GM21723 (cell line): ENCODE measurements around the gene KBTBD12.

Experiments
- ATAC-seq: cut with Tn5 transposase; IDR thresholded peaks from one replicate; pipeline ENCODE4 v1.9.1; 2021; ENCODE audit warnings: mild to moderate bottlenecking, moderate library complexity; ENCODE audit not compliant: unreplicated experiment

Gene KBTBD12

DNA sequence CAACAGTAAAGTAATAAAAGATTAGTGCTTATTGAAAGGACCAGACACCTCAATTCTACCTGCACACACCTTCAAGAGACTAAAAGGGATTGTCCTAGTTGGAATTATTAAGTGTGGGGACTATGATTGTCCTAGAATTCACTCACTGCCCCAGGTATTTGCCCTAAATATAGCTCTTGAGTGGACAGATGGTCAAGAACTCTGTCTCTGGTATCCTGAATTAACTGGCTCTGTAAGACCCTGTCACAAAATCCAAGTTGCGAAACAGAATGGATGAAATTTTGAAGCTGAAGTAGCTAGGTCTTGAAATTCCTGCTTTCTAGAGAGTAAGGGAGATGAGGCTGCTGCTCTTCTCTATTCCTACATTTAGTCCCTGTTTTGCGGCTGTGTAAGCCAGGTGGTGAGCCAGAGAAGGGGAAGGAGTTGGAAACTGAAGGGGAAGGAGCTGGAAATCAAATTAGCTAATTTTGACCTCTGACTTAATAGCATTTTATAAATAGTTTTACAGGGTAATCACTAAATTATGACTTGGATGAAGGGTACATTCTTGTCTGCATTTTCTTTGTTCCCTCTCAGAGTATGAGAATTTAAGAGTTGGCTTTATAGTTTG is 34.5 kb downstream of the KBTBD12 start:
- ATAC-seq = no peak

DNA sequence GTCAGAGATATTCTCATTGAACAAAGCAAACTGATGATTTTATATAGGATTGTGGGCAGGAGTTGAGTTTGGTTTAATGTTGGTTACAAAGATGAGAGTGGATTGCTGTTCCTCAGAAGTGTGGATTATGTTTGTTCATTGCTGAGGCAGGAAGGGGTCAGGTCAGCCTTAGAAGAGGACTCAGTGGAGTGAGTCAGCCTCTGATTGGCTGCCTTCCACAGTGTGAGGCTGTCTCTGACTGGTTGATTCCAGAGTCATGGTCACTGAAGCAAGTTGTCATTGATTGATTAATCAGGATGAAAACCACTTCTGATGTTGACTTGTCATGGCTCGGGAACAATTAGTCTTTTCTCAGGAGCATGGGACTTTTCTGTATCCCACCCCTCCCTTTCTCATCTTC is 36.2 kb downstream of the KBTBD12 start:
- no peak for ATAC-seq

- no peak for ATAC-seq
Observed at GRCh38 chr3:127953091-127954035, 38.3 kb downstream of the KBTBD12 start.

- no peak for ATAC-seq
Observed at GRCh38 chr3:127954640-127955039, 39.6 kb downstream of the KBTBD12 start.

DNA sequence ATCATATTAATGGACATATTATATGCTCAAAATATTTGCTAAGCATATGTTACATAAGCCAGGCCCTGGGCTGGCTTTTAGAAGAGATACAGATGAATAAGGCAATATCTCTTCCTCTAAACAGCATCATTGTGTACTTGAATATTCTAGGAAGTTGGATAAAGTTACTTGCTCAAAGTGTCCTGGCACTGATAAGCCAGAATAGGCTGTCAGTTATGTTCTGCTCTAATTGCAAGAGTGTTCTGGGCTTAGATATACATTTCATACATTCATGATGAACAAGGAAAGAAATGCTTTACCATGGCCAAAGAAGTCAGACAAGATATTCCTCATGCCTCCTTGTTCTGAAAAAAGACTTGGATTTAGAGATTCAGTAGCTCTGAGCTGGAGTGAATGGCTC is 40.7 kb downstream of the KBTBD12 start:
- ATAC-seq = no peak

- no peak for ATAC-seq
Observed at GRCh38 chr3:127959041-127959440, 44.0 kb downstream of the KBTBD12 start.

DNA sequence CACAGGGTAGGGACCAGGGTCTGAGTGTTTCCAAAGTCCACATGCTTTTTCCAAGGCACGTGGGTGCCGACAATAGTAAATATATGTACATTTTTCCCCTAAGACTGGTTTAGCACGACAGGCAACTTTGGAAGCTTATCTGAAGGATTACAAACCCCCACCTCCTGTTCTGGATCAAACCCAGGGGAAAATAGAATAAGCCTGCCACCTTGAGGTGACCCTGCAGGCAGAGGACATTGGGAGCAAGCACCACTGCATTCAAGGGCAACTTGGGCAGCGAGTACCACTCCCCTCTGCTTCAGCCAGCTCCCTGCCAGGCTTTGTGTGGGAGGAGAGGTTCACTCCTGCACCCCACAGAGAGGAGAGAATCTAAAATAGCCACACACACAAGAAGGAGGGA is 44.8 kb downstream of the KBTBD12 start:
- no peak for ATAC-seq

DNA sequence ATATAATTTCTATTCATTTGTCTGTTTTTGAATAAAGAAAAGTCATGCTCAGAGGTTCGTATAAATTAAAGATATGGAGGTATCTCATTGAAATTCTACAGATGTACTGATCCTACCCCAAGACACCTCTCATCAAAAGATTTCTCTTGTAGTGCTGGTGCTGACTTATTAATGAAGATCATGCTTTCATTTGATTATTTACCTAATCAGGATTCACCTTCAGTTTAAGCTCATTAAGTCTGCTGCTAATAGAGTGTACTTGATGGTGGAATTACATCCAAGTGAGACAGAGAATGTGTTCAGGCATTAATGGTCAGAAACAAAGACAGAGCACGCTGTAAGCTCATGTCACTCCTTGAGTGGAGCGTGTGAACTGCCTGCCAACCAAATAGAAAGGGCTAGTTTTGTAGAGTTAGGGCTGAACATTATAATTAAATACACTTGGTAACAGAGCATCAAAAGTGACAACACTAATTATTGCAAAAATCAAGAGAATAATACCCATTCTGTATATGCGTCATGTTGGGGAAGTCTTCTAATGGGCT is 45.5 kb downstream of the KBTBD12 start:
- ATAC-seq = no peak

DNA sequence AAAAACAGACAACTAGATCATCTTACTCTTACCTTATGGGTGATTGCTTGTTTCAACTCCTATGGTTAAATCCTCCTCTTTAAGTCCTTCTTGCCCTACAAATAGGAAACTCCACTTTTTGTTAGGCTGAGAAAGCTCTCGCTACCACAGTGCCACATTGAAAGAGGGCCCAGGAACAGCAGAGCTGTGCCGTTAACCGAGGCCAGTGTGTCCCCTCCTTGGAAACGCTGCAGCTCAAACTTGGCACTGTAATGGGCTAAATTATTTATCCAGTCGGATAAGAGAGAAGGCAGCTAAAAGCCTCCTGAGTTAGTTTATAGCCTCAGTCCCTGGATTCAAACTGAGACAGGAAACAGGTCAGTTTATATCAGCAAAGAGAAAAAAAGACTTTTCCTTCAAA is 46.1 kb downstream of the KBTBD12 start:
- no peak for ATAC-seq

DNA sequence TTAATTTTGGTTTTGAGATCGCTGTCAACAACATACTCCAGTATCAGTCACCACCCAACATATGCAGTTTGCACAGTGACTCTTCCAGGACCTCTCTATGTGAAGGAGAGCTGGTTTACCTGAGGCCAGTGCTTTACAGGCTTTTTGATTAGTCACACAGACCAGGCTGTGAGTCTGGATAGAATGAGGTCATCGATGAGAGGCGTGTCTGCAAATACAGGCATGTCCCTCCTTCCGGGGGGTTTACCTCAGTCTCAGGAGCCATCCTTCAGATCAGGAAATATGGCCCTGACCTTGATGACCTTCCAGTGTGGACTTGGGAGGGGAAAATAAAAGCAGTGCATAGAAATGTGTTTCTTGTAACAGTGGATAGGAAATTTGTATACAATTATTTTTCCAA is 46.9 kb downstream of the KBTBD12 start:
- ATAC-seq = no peak

DNA sequence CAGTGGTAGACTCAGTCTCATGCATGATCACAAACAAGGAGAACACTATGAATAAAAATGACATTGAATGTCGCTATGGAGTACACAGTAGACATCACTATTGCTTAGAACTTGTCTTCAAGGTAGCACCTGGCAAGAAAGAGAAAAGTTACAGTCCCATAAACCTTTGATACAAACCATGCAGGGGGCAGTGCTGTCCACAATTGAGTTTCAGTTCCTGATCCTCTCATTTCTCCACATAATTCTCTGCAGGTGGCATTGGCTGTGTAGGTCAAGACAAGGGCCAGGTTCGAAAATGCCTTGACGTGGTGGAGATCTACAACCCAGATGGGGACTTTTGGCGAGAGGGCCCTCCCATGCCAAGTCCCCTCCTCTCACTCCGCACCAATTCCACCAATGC is 47.9 kb downstream of the KBTBD12 start:
- ATAC-seq = no peak

- ATAC-seq = no peak
Observed at GRCh38 chr3:127964053-127964452, 49.0 kb downstream of the KBTBD12 start.

DNA sequence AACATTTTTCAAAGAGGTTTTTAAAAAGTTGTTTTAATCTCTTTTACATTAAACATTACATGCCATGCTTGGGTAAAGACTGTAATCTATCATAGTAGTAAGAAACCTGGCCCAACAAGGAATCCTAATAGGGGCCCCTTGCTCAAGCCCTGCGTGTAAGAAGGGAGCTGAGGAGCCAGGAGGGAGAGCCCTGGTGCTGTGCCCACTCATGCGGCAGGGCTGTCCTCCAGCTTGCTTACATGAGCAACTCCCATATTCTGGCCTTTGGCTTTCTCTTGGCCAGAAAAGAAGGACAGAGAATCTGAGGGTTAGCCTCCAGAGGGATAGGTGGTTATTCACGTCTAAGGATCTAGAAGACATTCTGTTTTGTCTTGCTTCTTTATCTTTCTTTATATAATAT is 49.8 kb downstream of the KBTBD12 start:
- no peak for ATAC-seq

DNA sequence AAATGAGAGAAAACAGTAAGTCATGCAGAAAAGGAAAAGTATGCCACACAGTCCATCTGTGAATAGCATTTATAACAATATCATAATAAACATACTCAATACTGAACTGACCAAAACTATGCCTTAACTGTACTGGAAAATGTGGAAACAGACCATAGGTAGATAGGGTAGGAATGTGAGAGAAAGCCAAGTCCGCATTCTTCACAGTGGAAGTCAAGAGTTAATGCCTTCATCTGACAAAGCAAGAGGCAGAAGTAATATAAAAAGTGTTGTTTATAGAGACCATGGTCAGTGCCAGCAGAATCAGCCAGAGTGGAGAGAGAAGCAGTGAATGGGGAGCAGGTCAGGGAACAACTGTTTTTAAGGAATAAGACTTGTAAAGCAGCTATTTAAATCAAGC is 52.3 kb downstream of the KBTBD12 start:
- ATAC-seq = no peak

- ATAC-seq = no peak
Observed at GRCh38 chr3:127970966-127971592, 56.0 kb downstream of the KBTBD12 start.

GRCh38 chr3:127974226-127974625 is 59.2 kb downstream of the KBTBD12 start:
- ATAC-seq = no peak

GRCh38 chr3:127975153-127976029 is 60.4 kb downstream of the KBTBD12 start:
- ATAC-seq = no peak

DNA sequence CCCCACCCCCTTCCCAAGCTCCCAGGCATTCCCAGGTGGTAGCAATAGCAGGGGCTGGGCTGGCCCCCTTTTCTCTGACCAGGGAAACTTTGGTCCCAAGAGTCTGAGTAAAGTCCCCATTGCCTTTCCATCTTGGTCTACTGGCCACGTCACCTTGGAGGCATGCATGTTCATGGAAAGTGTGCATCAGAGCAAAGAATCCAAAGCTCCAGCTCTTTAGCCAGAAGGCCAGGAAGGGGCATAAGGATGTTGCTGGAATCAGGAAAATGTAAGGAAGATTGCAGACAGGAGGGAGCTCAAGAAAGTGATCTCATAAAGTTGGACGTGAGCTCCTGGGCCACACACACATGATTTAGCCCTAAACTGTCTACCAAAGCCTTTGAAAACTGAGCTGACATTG is 63.6 kb downstream of the KBTBD12 start:
- ATAC-seq = no peak

DNA sequence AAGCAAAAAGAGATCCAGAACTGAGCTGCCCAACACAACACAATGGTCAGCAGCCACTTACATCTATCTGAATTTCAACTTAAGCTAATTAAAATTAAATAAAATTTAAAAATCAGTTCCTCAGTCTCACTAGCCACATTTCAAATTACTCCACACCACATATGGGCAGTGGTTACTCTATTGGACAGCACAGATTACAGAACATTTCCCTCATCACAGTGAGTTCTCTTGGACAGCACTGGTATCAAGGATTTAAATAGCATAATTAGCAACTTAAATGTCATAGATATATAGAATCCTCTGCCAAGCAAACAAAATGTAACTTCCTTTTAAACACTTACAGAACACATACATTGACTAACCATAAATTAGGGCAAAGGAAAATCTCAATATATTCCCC is 64.4 kb downstream of the KBTBD12 start:
- no peak for ATAC-seq

DNA sequence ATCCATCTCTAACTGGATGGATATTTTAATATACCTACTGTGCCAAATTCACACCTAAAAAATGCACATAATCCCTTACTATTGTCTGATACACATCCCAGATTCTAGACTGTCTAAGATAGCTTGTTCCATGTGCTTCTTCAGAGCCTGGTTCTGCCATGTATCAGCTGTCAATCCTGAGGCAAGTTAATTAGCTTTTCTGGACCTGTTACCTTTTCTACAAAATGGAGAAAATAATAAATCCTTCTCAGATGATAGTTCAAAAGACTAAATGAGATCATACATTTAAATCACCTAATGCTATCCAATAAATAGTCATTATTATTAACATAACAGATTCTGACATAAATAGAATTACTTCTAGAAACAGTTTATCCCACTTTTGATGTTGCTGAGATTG is 66.1 kb downstream of the KBTBD12 start:
- no peak for ATAC-seq

DNA sequence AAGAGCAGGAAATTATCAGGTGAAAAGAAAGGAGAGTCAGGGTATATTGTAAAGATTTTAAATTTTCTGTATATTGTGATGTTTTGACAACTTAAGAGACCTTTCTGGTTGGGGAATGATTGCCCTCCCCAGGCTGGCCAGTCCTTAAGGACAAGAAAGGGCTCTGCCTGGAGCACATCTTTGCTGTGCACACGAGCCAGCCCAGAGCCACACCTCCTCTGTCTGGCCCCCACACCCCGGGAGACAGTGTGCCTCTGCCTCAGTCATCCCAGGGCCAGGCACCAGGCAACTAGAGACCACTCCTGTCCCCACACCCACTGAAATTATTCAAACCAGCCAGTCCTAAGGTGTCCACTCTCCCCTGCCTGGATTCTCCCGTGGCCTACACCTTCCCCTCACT is 67.1 kb downstream of the KBTBD12 start:
- ATAC-seq = no peak
